GM21515 (cell line): Measurements from ENCODE around the gene MEF2D.
A peak's percentile ranks its signal among the peaks of the same experiment; 100 is the strongest.

ENCODE experiments used
- ATAC-seq: cut with Tn5 transposase; IDR thresholded peaks from one replicate; pipeline ENCODE4 v1.9.1; 2021; ENCODE audit not compliant: unreplicated experiment

Gene MEF2D

GRCh38 chr1:156489166-156489934 is 11.2 kb downstream of the MEF2D start:
- ATAC-seq, result no peak

GRCh38 chr1:156488566-156489165 is 11.9 kb downstream of the MEF2D start:
- peak; percentile 57 for ATAC-seq

DNA sequence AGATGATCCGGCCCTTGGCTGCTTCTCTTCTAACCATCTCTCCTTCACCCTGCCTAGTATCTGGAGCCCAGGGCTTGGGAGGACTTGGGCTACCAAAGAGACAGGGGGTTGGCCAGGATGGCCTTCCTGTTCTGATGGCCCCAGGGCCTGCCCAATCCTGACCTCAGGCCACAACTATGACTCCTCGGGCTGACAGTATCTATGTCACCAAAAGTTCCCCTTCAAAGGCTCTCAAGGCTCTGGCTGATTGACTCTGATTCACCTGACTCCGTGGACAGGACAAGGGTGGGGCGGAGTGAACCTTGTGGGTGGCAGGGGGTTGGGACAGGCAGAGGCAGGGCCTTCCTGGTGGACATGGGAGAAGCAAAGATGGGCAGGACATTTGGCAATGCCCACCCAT is 12.7 kb downstream of the MEF2D start:
- ATAC-seq, result no peak

DNA sequence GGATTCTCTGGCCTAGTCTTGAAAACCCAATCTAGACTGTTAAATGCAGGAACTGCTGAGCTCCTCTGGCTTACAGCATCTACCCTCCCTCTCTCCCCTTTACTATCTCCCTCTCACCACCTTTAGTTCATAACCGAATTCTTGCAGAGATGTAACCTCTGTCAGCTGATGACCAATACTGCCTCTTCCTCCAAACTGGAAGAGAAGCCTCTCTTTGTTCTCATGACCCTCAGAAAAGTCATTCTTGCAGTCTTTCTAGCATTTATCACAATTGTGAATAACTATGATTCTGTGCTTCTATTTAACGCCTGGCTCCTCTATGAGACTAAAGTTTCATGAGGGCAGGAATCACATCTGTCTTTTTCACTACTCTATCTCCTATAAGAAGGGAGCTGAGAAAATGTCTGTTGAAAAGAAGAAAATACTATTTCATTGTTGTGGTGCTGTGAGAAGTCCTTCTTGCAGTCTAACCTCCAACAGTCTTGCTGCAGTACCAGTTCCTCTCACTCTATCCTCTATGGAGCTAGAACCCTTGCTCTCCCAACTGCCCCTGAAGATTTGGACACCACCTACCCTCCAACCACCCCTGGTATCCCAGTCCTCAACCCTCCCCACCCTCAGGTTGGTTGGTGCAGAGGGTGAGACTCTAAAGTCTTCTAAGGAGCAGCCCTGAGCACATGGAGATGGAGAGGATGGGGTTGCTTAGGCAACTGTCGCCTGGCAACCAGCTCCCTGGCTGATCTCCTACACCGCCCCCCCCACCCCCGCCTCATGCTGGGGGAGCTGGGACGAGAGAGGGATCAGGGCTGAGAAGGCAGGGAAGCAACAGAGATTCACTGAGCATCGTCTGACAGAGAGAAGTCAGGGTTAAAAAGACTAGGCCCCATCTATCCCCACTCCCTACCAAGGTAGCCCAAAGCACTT is 13.9 kb downstream of the MEF2D start:
- ATAC-seq, result no peak

GRCh38 chr1:156485984-156486383 is 14.6 kb downstream of the MEF2D start:
- no peak for ATAC-seq

- no peak for ATAC-seq
Measured at GRCh38 chr1:156484480-156485058, 16.0 kb downstream of the MEF2D start.

DNA sequence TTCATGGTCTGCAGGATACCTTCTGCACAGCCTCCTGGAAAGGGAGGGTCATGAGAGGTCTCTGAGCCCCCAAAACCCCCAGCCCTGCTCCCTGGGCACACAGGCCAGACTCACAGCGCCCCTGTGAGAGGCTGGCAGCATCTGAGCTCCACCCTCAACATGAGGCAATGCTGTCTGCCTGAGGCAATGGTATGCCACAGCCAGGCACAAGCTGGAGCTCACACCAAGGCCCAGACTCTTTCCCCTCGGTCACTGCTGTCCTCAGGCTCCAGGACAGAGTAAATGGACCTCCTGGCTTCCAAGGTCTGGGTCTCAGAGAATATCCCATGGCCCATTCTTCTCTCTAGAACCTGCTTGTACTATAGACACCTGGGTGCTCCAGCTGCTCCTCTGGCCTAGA is 17.2 kb downstream of the MEF2D start:
- no peak for ATAC-seq

DNA sequence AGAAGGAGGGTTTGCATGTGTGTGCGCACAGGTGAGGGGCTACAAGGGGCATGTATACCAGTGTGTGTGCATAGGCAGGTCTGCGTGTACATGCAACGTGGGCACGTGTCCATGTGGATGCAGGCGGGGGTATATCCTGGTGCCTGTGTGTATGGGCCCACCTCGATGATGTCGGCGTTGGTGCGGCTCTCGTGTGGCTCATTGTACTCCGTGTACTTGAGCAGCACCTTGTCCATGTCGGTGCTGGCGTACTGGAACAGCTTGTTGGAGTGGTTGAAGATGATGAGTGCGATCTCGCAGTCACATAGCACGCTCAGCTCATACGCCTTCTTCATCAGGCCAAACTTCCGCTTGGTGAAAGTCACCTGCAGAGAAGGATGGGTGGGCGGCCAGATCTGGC is 18.3 kb downstream of the MEF2D start:
- no peak for ATAC-seq

DNA sequence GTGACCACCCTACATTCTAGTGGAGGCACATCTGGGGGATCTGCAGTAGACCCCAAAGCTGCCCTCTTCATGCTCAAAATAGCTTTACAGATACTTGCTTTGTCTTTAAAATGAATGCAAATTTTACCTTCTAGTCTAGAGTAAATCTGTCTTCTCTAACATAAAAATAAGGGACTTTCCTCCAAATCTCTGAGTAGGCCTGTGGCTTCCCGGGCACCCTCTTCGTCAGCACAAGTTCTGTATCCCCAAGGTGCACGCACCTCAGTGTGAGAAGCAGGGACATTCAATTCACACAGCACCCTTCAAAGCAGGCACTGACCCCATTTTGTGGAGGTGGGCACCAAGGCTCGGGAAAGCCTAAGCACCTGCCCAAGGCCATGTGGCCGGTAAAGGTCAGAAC is 19.0 kb downstream of the MEF2D start:
- ATAC-seq, result no peak

- peak; percentile 39 for ATAC-seq
Measured at GRCh38 chr1:156480411-156481192, 20.0 kb downstream of the MEF2D start.

GRCh38 chr1:156480016-156480370 is 20.6 kb downstream of the MEF2D start:
- no peak for ATAC-seq

DNA sequence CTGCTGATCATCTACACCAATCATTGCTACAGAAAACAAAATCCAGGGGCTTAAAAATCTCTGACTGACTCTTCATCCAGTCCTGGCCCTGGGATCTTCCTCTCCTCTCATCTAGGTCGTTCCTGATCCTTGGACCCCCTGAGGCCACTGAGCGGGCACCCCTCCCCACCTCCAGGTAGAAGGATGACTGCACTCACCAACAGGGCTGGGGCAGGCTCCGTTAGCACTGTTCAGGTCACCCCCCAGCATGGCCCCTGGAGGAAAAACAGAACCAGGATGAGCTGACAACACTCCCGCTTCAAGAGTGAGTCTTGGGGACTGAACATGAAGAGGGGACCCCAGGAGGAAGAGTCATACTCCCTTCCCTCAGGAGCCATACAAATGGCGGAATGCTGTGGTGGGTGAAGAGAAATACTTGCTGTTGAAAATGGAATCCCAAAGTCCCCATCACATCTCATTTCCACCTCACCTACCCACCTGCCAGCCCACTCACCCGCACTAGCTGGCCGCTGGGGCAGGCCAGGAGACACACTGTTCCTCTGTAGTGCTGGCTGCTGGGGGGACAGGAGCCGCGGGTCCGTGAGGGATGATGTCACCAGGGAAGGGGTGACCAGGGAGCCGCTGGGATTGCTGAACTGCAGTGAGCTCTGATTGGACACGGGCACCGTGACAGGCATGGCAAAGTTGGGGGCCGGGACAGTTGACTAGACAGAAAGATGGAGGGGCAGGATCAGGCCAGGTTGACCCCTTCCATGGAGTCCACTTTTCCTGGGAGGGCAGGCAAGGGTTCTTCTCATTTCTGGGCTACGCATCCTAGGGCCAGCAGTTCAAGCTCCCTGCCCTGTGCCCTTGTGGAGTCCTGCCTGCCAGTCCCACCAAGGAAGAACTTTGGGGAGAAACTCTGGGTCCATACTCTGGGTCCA is 21.2 kb downstream of the MEF2D start:
- ATAC-seq, result no peak

- no peak for ATAC-seq
Measured at GRCh38 chr1:156478250-156478627, 22.3 kb downstream of the MEF2D start.

- no peak for ATAC-seq
Measured at GRCh38 chr1:156477526-156478249, 22.9 kb downstream of the MEF2D start.

- no peak for ATAC-seq
Measured at GRCh38 chr1:156476501-156477298, 23.9 kb downstream of the MEF2D start.

DNA sequence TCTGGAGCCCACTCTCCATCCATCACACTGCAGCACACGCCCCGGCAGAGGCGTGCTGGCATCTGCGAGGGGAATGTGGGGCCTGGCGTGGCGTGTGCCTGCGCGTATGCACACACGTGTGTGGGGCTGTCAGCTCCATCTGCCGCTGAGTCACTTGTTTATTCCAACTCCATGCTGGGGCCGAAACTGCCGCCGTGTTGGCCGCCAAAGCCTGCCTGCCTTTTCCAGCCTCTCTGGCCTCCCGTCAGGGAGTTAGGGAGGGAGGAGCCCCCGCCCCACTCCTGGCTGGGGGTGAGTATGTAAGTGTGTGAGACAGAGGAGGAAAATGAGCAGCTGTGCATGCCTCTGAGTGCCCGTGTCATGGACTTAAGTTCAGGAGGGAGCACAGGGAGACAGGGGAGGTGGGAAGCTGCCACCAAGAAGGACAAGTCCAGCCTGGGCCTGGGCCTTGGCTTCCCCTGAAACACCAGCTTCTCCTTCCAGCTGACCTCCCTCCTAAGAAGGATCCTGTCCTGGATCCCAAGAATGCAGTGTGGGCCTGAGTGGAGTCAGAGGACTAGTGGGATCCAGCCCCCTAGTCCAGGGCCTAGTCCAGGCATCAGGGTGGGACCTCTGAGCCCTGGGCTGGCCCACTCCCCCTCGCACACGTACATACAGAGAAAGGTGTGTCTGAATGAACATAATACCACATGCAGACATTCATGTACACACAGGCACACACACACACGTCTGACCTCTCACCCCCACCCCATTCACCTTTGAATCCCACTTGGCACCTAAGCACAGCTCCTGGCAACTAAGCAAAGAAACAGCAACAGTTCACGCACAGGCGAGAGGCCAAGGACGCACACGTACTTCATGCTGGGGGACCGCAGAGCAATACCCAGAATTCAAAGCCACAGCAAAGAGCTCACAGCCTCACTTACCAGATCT is 24.7 kb downstream of the MEF2D start:
- ATAC-seq, result no peak

GRCh38 chr1:156474966-156475365 is 25.6 kb downstream of the MEF2D start:
- ATAC-seq, result no peak
